ENCODE measurements around the gene MYO7B. TPM values are rescaled to one million over a fixed set of nuclear protein-coding genes. Genes with fewer than 3 reads are reported as not detected.

MYO7B gene
- total and polyA plus RNA-seq, 9 of the 15 experiments (the other 6 are each of a cell fraction or from before 2014, with no cell fraction given) = 0.08 TPM; not detected in 8

GRCh38 chr2:127508631-127509034, 26.9 kb upstream of the MYO7B start (continued):
- TF ChIP-seq MGA (IDR thresholded peaks at IDR 0.05) = no peak
- no peak for TF ChIP-seq SMAD2 (IDR thresholded peaks at IDR 0.05; ENCODE audit: low read depth, low read length)
- TF ChIP-seq KAT7 (CRISPR knock-in tag; IDR thresholded peaks at IDR 0.05; ENCODE audit: borderline replicate concordance) = no peak
- peak; percentile 32; the same call in 1 of the 2 replicates for TF ChIP-seq SMARCA4 (IDR thresholded peaks at IDR 0.05)
- no peak for TF ChIP-seq ID3 (CRISPR knock-in tag; IDR thresholded peaks at IDR 0.05)
- no peak for TF ChIP-seq ID3 (tag; IDR thresholded peaks at IDR 0.05)
- peak; percentile 86 for TF ChIP-seq MAFG (tag; conservative IDR thresholded peaks at IDR 0.05)
- no peak for TF ChIP-seq RBM14 (IDR thresholded peaks at IDR 0.05; ENCODE audit: borderline replicate concordance, insufficient read depth, low read depth, low read length)
- no peak for TF ChIP-seq POLR2G (IDR thresholded peaks at IDR 0.05; ENCODE audit: low read depth, low read length)
- TF ChIP-seq ZNF146 (CRISPR knock-in tag; IDR thresholded peaks at IDR 0.05; ENCODE audit: unreplicated experiment) = no peak
- TF ChIP-seq PHF20 (IDR thresholded peaks at IDR 0.05; ENCODE audit: partially characterized antibody) = no peak
- no peak for TF ChIP-seq CBX2 (IDR thresholded peaks at IDR 0.05; ENCODE audit: insufficient read depth, low read length, poor library complexity, severe bottlenecking)
- TF ChIP-seq PBX2 (CRISPR knock-in tag; IDR thresholded peaks at IDR 0.05; ENCODE audit: low read depth) = no peak
- no peak; the same call in 1 of the 2 replicates for TF ChIP-seq PBX2 (tag; conservative IDR thresholded peaks at IDR 0.05; ENCODE audit: low read depth)

Measured in K562 (cell line).